Endothelial cell of umbilical vein (primary cell): ENCODE data around the gene RAB17. TPM values are rescaled to one million over a fixed set of nuclear protein-coding genes. Genes with fewer than 3 reads are reported as not detected.

Experiments
- BruUV-seq: library from RNA; stranded (reverse); fragments of 400-500 nt; replicated peaks from 2 replicates; lab custom pipeline; 2021; lab: Mats Ljungman, UMichigan
- CTCF ChIA-PET: fragments of 300-600, 350-600 bp; sonication (Branson Sonifier 250); formaldehyde crosslinking; loops from one replicate; lab custom pipeline; 2021; ENCODE audit warnings: antibody characterized with exemption, inconsistent platforms; lab: Charles Lee
- POLR2A ChIA-PET: fragments of 300-600, 350-600 bp; sonication (Branson Sonifier 250); formaldehyde crosslinking; loops from one replicate; lab custom pipeline; 2021; ENCODE audit warnings: antibody characterized with exemption, inconsistent platforms; lab: Charles Lee
- DNase-seq: peaks from one replicate; pipeline ENCODE4 v3.0.0-alpha.2; 2011; ENCODE audit warnings: low read depth, low spot score
- FAIRE-seq: peaks from 2 replicates; lab custom pipeline; 2011; peaks lifted over from hg19 to GRCh38; lab: Jason Lieb, UNC
- H2AFZ ChIP-seq: 2 replicates; pipeline ENCODE4 v1.6.0; 2012; ENCODE audit warnings: low read depth, low read length, control low read depth, inconsistent platforms
- H3K27ac ChIP-seq: 2 replicates; pipeline ENCODE4 v1.5.1; 2011; ENCODE audit warnings: low read depth, mild to moderate bottlenecking, control low read depth, low read length, moderate library complexity; ENCODE audit not compliant: insufficient read depth
- H3K27me3 ChIP-seq, 2 experiments: 2 replicates each; pipeline versions ENCODE4 v1.6.0 to v1.6.1; 2011; ENCODE audit warnings: low read length in 2 of 2, mixed read lengths in 1 of 2; ENCODE audit not compliant: control insufficient read depth in 2 of 2, insufficient read depth in 2 of 2
- H3K36me3 ChIP-seq, 2 experiments: 2 replicates in 1 of 2; 3 replicates in 1 of 2; pipeline ENCODE4 v1.5.1; 2011; ENCODE audit warnings: low read length in 2 of 2, mild to moderate bottlenecking in 1 of 2, moderate library complexity in 1 of 2; ENCODE audit not compliant: control insufficient read depth in 2 of 2, insufficient read depth in 2 of 2; ENCODE audit errors: extremely low read depth in 1 of 2
- H3K4me1 ChIP-seq: 3 replicates; pipeline ENCODE4 v1.5.1; 2011; ENCODE audit warnings: mild to moderate bottlenecking, low read length; ENCODE audit not compliant: control insufficient read depth, insufficient read depth; ENCODE audit errors: extremely low read depth
- H3K4me2 ChIP-seq: 2 replicates; pipeline ENCODE4 v1.6.1; 2011; ENCODE audit warnings: low read length, control low read depth, mixed read lengths; ENCODE audit not compliant: insufficient read depth
- H3K4me3 ChIP-seq, 3 experiments: fragments of 200-600 bp in 1 of 3; sonication (generic), shearing (Covaris generic) in 1 of 3; replicated peaks in 1 of 3; 2 replicates each; pipeline ENCODE4 v1.5.1; 2011 to 2016; ENCODE audit warnings: control low read depth in 3 of 3, low read length in 3 of 3, mild to moderate bottlenecking in 2 of 3, inconsistent platforms in 1 of 3, low read depth in 1 of 3, moderate library complexity in 1 of 3; ENCODE audit not compliant: insufficient read depth in 1 of 3
- H3K79me2 ChIP-seq: 2 replicates; pipeline ENCODE4 v1.6.0; 2012; ENCODE audit warnings: low read length, inconsistent platforms; ENCODE audit not compliant: control insufficient read depth, insufficient read depth
- H3K9ac ChIP-seq: replicated peaks from 2 replicates; pipeline ENCODE3; 2011; ENCODE audit warnings: low read length, control low read depth; ENCODE audit not compliant: insufficient read depth; ENCODE audit errors: extremely low read depth
- H3K9me1 ChIP-seq: replicated peaks from 3 replicates; pipeline ENCODE4 v1.6.0; 2011; ENCODE audit warnings: mild to moderate bottlenecking, low read length; ENCODE audit not compliant: control insufficient read depth, insufficient read depth; ENCODE audit errors: extremely low read depth
- H3K9me3 ChIP-seq: replicated peaks from 2 replicates; pipeline ENCODE4 v1.5.1; 2012; ENCODE audit warnings: low read length, inconsistent platforms; ENCODE audit not compliant: control insufficient read depth, insufficient read depth
- H4K20me1 ChIP-seq: replicated peaks from 2 replicates; pipeline ENCODE3; 2011; ENCODE audit warnings: mild to moderate bottlenecking, low read length; ENCODE audit not compliant: control insufficient read depth, insufficient read depth; ENCODE audit errors: extremely low read depth
- CTCF ChIP-seq, 2 donors: IDR thresholded peaks; 1 replicate in 1 of 2; 2 replicates in 1 of 2; pipeline ENCODE4 v1.5.1; 2011; ENCODE audit warnings: low read length in 2 of 2, mild to moderate bottlenecking in 2 of 2, moderate library complexity in 2 of 2, control low read depth in 1 of 2, inconsistent platforms in 1 of 2, low read depth in 1 of 2; ENCODE audit not compliant: insufficient read depth in 1 of 2; ENCODE audit errors: extremely low read depth in 1 of 2
- JUN ChIP-seq: IDR thresholded peaks from 2 replicates; pipeline ENCODE4 v1.6.1; 2011; ENCODE audit warnings: borderline replicate concordance, low read depth; ENCODE audit not compliant: insufficient read length, insufficient read depth
- MYC ChIP-seq: IDR thresholded peaks from one replicate; pipeline ENCODE4 v1.6.1; 2011; ENCODE audit warnings: mild to moderate bottlenecking, low read depth, low read length
- dilution Hi-C: fragments of 300-500 bp; cut with MboI; formaldehyde crosslinking; loops from one replicate; pipeline ENCODE4 v1.15.0; 2019; ENCODE audit warnings: low sequenced_read_pairs; ENCODE audit not compliant: extremely low pct_ligation_motif_present
- intact Hi-C: fragments of 100-400 bp; cut with micrococcal nuclease; formaldehyde crosslinking; loops from one replicate; pipeline ENCODE4 v1.10.0; 2022
- polyA plus RNA-seq, 4 experiments: library from polyadenylated mRNA; depleted of rRNA in 3 of 4; stranded (reverse) in 3 of 4; unstranded in 1 of 4; fragments of >200 nt; gene quantifications; 2 replicates each; pipeline versions ENCODE4 v1.2.1 to v1.2.3, GENCODE V29; 2011 to 2012; ENCODE audit warnings: missing spikeins in 1 of 4
- total RNA-seq: library from RNA; stranded (reverse); gene quantifications from 2 replicates; pipeline ENCODE4 v1.2.3, GENCODE V29; 2021
- TF ChIP-seq, protein P1 (sequence below): IDR thresholded peaks from 2 replicates; pipeline ENCODE4 v1.6.1; 2011; ENCODE audit not compliant: insufficient read depth, insufficient read length

RAB17 gene
- total and polyA plus RNA-seq, 2 donors (not counting 3 experiments of a cell fraction or from before 2014, with no cell fraction given) = 0.41 to 0.77 TPM

DNA sequence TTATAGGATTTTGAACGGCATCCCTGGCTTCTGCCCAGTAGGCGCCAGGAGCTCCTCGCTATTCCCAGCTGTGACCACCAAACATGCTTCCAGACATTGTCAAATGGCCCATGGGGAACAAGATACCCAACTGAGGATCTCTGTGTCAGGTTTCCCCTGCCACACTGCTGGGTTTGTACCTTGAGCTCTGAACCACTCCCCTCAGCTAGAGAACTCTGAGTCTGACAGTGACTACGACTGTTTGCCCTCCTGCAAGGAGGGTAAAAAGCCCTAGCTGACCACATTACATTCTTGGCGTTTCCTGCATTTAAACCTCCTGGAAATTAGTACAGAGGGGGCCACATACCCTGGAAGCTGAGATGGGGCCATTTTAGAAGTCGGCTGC is 49.3 kb upstream of the RAB17 start:
- TF ChIP-seq CTCF (IDR thresholded peaks at IDR 0.05; ENCODE audit: extremely low read depth in 1 of 2, insufficient read depth in 1 of 2, low read depth in 1 of 2, low read length in 2 of 2) = no peak
- TF ChIP-seq JUN = no peak
- TF ChIP-seq MYC = no peak
- TF ChIP-seq, protein P1, sequence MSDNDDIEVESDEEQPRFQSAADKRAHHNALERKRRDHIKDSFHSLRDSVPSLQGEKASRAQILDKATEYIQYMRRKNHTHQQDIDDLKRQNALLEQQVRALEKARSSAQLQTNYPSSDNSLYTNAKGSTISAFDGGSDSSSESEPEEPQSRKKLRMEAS = no peak
- H3K9me1 ChIP-seq = no peaks in the 10 kb centered on the region
- no peaks in the 10 kb centered on the region for H3K4me1 ChIP-seq
- H3K36me3 ChIP-seq = peaks cover 0 to 2% of the 10 kb centered on the region in 2 experiments
- FAIRE-seq = no peak
- no peaks in the 10 kb centered on the region for H3K27me3 ChIP-seq
- no peak overlapping the region for H3K4me2 ChIP-seq
- intact Hi-C loops = no loop called here
- CTCF ChIA-PET = no interaction called here
- H3K4me3 ChIP-seq = no peak overlapping the region
- no peak overlapping the region for H2AFZ ChIP-seq
- no peak overlapping the region for H3K27ac ChIP-seq
- no TSS peak for BruUV-seq
- dilution Hi-C loops = no loop called here
- no peak for DNase-seq
- no peaks in the 10 kb centered on the region for H4K20me1 ChIP-seq
- POLR2A ChIA-PET = no interaction called here
- H3K79me2 ChIP-seq = no peaks in the 10 kb centered on the region
- H3K9me3 ChIP-seq = no peaks in the 10 kb centered on the region
- H3K9ac ChIP-seq = no peak overlapping the region
